GM23338 (cell line): ENCODE measurements around the gene PPM1N. TPM values are rescaled to one million over a fixed set of nuclear protein-coding genes. Genes with fewer than 3 reads are reported as not detected.

Source experiments
- ATAC-seq: fragments of 200-7000 bp; cut with Tn5 transposase; 3 replicates; pipeline ENCODE4 v1.9.1; 2020
- DNase-seq: peaks from one replicate; pipeline ENCODE4 v3.0.0-alpha.2; 2015; ENCODE audit warnings: low spot score
- H2AFZ ChIP-seq: fragments of 200-600 bp; sonication (generic); 2 replicates; pipeline ENCODE4 v1.8.0; 2016; ENCODE audit warnings: antibody characterized with exemption, mild to moderate bottlenecking, moderate library complexity
- H3F3A ChIP-seq: fragments of 200-600 bp; sonication (generic); replicated peaks from 2 replicates; pipeline ENCODE4 v1.8.0; 2017; ENCODE audit warnings: antibody characterized with exemption, mixed run types, low read depth
- H3K27ac ChIP-seq: fragments of 200-600 bp; sonication (generic); 2 replicates; pipeline ENCODE4 v1.6.1; 2016; ENCODE audit warnings: low read depth
- H3K27me3 ChIP-seq: fragments of 200-600 bp; sonication (generic); 2 replicates; pipeline ENCODE4 v1.8.0; 2016; ENCODE audit warnings: mild to moderate bottlenecking, mixed run types, moderate library complexity; ENCODE audit not compliant: insufficient read depth
- H3K36me3 ChIP-seq: fragments of 200-600 bp; sonication (generic); 2 replicates; pipeline ENCODE4 v1.8.0; 2016; ENCODE audit warnings: mild to moderate bottlenecking; ENCODE audit not compliant: insufficient read depth
- H3K4me1 ChIP-seq: fragments of 200-600 bp; sonication (generic); 2 replicates; pipeline ENCODE4 v1.8.0; 2016; ENCODE audit warnings: mild to moderate bottlenecking, moderate library complexity; ENCODE audit not compliant: insufficient read depth
- H3K4me2 ChIP-seq: fragments of 200-600 bp; sonication (generic); 2 replicates; pipeline ENCODE4 v1.7.1; 2017; ENCODE audit warnings: mixed run types
- H3K4me3 ChIP-seq: fragments of 200-600 bp; sonication (generic); 2 replicates; pipeline ENCODE4 v1.6.1; 2016; ENCODE audit warnings: mixed run types
- H3K79me2 ChIP-seq: fragments of 200-600 bp; sonication (generic); replicated peaks from 2 replicates; pipeline ENCODE4 v1.8.0; 2017; ENCODE audit warnings: mild to moderate bottlenecking; ENCODE audit not compliant: insufficient read depth
- H3K9me2 ChIP-seq: fragments of 200-600 bp; sonication (generic); 2 replicates; pipeline ENCODE4 v1.8.0; 2017; ENCODE audit not compliant: insufficient read depth
- H4K20me1 ChIP-seq: fragments of 200-600 bp; sonication (generic); replicated peaks from 2 replicates; pipeline ENCODE4 v1.8.0; 2017; ENCODE audit warnings: mild to moderate bottlenecking; ENCODE audit not compliant: insufficient read depth
- H3K27ac Mint-ChIP-seq: 2 replicates; pipeline ENCODE4 v1.8.0; 2020; ENCODE audit warnings: inconsistent platforms, mild to moderate bottlenecking, moderate library complexity, mixed read lengths
- H3K27me3 Mint-ChIP-seq: 3 replicates; pipeline ENCODE4 v1.8.0; 2022; ENCODE audit warnings: low read depth, mild to moderate bottlenecking, moderate library complexity, mixed read lengths, inconsistent platforms; ENCODE audit not compliant: insufficient read depth, poor library complexity
- H3K36me3 Mint-ChIP-seq: 3 replicates; pipeline ENCODE4 v1.8.0; 2021; ENCODE audit warnings: low read depth, mild to moderate bottlenecking, inconsistent platforms, moderate library complexity, mixed read lengths
- H3K4me1 Mint-ChIP-seq: 3 replicates; pipeline ENCODE4 v1.8.0; 2020; ENCODE audit warnings: mild to moderate bottlenecking, inconsistent platforms, mixed read lengths
- H3K4me3 Mint-ChIP-seq: 3 replicates; pipeline ENCODE4 v1.8.0; 2021; ENCODE audit warnings: moderate library complexity, mild to moderate bottlenecking, inconsistent platforms, mixed read lengths
- H3K9me3 Mint-ChIP-seq: 3 replicates; pipeline ENCODE4 v1.8.0; 2020; ENCODE audit warnings: moderate library complexity, mild to moderate bottlenecking, inconsistent platforms, mixed read lengths
- CREB1 ChIP-seq: fragments of 250-450 bp; sonication (Bioruptor Pico); IDR thresholded peaks from 2 replicates; pipeline ENCODE4 v1.5.0; 2020; ENCODE audit warnings: low read depth, mild to moderate bottlenecking, moderate library complexity
- EZH2 ChIP-seq: fragments of 200-600 bp; sonication (generic); IDR thresholded peaks from one replicate; pipeline ENCODE4 v1.8.0; 2017; ENCODE audit warnings: antibody characterized with exemption, mild to moderate bottlenecking, low read depth; ENCODE audit not compliant: unreplicated experiment
- EZH2phosphoT487 ChIP-seq: fragments of 200-600 bp; sonication (generic); IDR thresholded peaks from one replicate; pipeline ENCODE4 v1.8.1; 2018; ENCODE audit warnings: antibody characterized with exemption; ENCODE audit not compliant: unreplicated experiment
- POLR2AphosphoS5 ChIP-seq: IDR thresholded peaks from 2 replicates; pipeline ENCODE4 v1.6.1; 2016; ENCODE audit warnings: antibody characterized with exemption, low read depth
- REST ChIP-seq: IDR thresholded peaks from one replicate; pipeline ENCODE4 v1.6.1; 2018; ENCODE audit warnings: antibody characterized with exemption; ENCODE audit not compliant: unreplicated experiment
- polyA plus RNA-seq: library from polyadenylated mRNA; unstranded; fragments of >200 nt; fragmentation: Nextera tagmentation; extraction: Ambion mirVana; gene quantifications from 2 replicates; pipeline ENCODE4 v1.2.1, GENCODE V29; 2016
- total RNA-seq: library from RNA; depleted of rRNA; stranded (reverse); fragments of >200 nt; shearing (Covaris generic); gene quantifications from 2 replicates; pipeline ENCODE4 v1.2.3, GENCODE V29; 2014
- TF ChIP-seq, protein P1 (sequence below), 2 experiments: fragments of 200-600 bp in 1 of 2; sonication (generic) in 1 of 2; conservative IDR thresholded peaks; 2 replicates each; pipeline versions ENCODE4 v1.5.1 to v1.6.1; 2016 to 2017; ENCODE audit warnings: antibody characterized with exemption in 2 of 2, low read depth in 2 of 2, mild to moderate bottlenecking in 2 of 2, moderate library complexity in 1 of 2

PPM1N gene
- total and polyA plus RNA-seq, 2 experiments from 2014 or later: 15.2 to 25.1 TPM

GRCh38 chr19:45506246-45506988 is 8.2 kb downstream of the PPM1N start:
- Mint-ChIP-seq H3K9me3 (no peaks in the 10 kb centered on the region; the same call in 2 of the 3 replicates), H3K27me3 (peaks cover 12% of the 10 kb centered on the region), H3K4me1 (peaks cover 24% of the 10 kb centered on the region), H3K36me3 (peaks cover 12% of the 10 kb centered on the region), H3K27ac (peak overlapping the region; percentile 93), H3K4me3 (peak overlapping the region; percentile 88)
- Histone ChIP-seq H3K79me2 (peaks cover 41% of the 10 kb centered on the region), H3F3A (peaks cover 14% of the 10 kb centered on the region), H3K27ac (peak overlapping the region; percentile 99), H3K27me3 (no peaks in the 10 kb centered on the region), H2AFZ (peak overlapping the region; percentile 94; the same call in 1 of the 2 replicates), H3K4me2 (peak overlapping the region; percentile 95), H3K9me2 (no peaks in the 10 kb centered on the region), H3K4me1 (peaks cover 18% of the 10 kb centered on the region), H3K4me3 (peak overlapping the region; percentile 99), H4K20me1 (peaks cover 7% of the 10 kb centered on the region; the same call in 1 of the 2 replicates), H3K36me3 (no peaks in the 10 kb centered on the region)
- TF ChIP-seq, protein P1, sequence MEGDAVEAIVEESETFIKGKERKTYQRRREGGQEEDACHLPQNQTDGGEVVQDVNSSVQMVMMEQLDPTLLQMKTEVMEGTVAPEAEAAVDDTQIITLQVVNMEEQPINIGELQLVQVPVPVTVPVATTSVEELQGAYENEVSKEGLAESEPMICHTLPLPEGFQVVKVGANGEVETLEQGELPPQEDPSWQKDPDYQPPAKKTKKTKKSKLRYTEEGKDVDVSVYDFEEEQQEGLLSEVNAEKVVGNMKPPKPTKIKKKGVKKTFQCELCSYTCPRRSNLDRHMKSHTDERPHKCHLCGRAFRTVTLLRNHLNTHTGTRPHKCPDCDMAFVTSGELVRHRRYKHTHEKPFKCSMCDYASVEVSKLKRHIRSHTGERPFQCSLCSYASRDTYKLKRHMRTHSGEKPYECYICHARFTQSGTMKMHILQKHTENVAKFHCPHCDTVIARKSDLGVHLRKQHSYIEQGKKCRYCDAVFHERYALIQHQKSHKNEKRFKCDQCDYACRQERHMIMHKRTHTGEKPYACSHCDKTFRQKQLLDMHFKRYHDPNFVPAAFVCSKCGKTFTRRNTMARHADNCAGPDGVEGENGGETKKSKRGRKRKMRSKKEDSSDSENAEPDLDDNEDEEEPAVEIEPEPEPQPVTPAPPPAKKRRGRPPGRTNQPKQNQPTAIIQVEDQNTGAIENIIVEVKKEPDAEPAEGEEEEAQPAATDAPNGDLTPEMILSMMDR (conservative IDR thresholded peaks at IDR 0.05; ENCODE audit: low read depth in 2 of 2): peak; percentile 51 to 75
- TF ChIP-seq POLR2AphosphoS5 (peak; percentile 85), EZH2phosphoT487 (no peak), CREB1 (CRISPR knock-in tag) (peak; percentile 98), REST (peak; percentile 23), EZH2 (no peak)
- ATAC-seq: peak; percentile 61
- DNase-seq: peak; percentile 98
